Measurements from ENCODE around the gene PHACTR4.
A peak's percentile ranks its signal among the peaks of the same experiment; 100 is the strongest.
"Not testable (repeated sequence)": the region's sequence is repeated elsewhere in the genome, so short reads cannot be mapped to it uniquely, and the experiment has no call there.

Gene PHACTR4

GRCh38 chr1:28437924-28438699 lies 68.6 kb downstream of the PHACTR4 start:
- Histone ChIP-seq H3K9ac (ENCODE audit: low read depth, low read length) (peak overlapping the region; percentile 10; the same call in 1 of the 2 replicates), H3K4me1 (ENCODE audit: insufficient read depth, low read length) (peaks cover 8% of the 10 kb centered on the region; the same call in 1 of the 2 replicates), H3K36me3 (ENCODE audit: insufficient read depth, low read depth, low read length) (no peaks in the 10 kb centered on the region), H3K4me3 (ENCODE audit: low read length) (no peak overlapping the region), H3K9me3 (ENCODE audit: insufficient read depth, low read depth, low read length) (no peaks in the 10 kb centered on the region), H3K27me3 (ENCODE audit: insufficient read depth, low read length) (no peaks in the 10 kb centered on the region), H3K27ac (ENCODE audit: low read length) (no peak overlapping the region)

- no peaks in the 10 kb centered on the region for H3K9me3 ChIP-seq (ENCODE audit: insufficient read depth, low read depth, low read length)
- H3K36me3 ChIP-seq (ENCODE audit: insufficient read depth, low read depth, low read length) = no peaks in the 10 kb centered on the region
- H3K27ac ChIP-seq (ENCODE audit: low read length) = no peak overlapping the region
- H3K4me1 ChIP-seq (ENCODE audit: insufficient read depth, low read length) = peaks cover 8% of the 10 kb centered on the region; the same call in 1 of the 2 replicates
- H3K27me3 ChIP-seq (ENCODE audit: insufficient read depth, low read length) = no peaks in the 10 kb centered on the region
- H3K9ac ChIP-seq (ENCODE audit: low read depth, low read length) = no peak overlapping the region
- no peak overlapping the region for H3K4me3 ChIP-seq (ENCODE audit: low read length)
Observed at GRCh38 chr1:28439320-28439719, 69.8 kb downstream of the PHACTR4 start.

- H3K9ac ChIP-seq (ENCODE audit: low read depth, low read length) = no peak overlapping the region
- H3K9me3 ChIP-seq (ENCODE audit: insufficient read depth, low read depth, low read length) = no peaks in the 10 kb centered on the region
- H3K4me1 ChIP-seq (ENCODE audit: insufficient read depth, low read length) = peaks cover 8% of the 10 kb centered on the region; the same call in 1 of the 2 replicates
- no peak overlapping the region for H3K27ac ChIP-seq (ENCODE audit: low read length)
- H3K27me3 ChIP-seq (ENCODE audit: insufficient read depth, low read length) = no peaks in the 10 kb centered on the region
- no peaks in the 10 kb centered on the region for H3K36me3 ChIP-seq (ENCODE audit: insufficient read depth, low read depth, low read length)
- no peak overlapping the region for H3K4me3 ChIP-seq (ENCODE audit: low read length)
Observed at GRCh38 chr1:28441674-28442073, 72.1 kb downstream of the PHACTR4 start.

- Histone ChIP-seq H3K4me3 (ENCODE audit: low read length) (no peak overlapping the region), H3K27ac (ENCODE audit: low read length) (no peak overlapping the region), H3K27me3 (ENCODE audit: insufficient read depth, low read length) (no peaks in the 10 kb centered on the region), H3K9ac (ENCODE audit: low read depth, low read length) (no peak overlapping the region), H3K9me3 (ENCODE audit: insufficient read depth, low read depth, low read length) (no peaks in the 10 kb centered on the region), H3K36me3 (ENCODE audit: insufficient read depth, low read depth, low read length) (no peaks in the 10 kb centered on the region), H3K4me1 (ENCODE audit: insufficient read depth, low read length) (no peaks in the 10 kb centered on the region)
Observed at GRCh38 chr1:28443550-28443949, 74.0 kb downstream of the PHACTR4 start.

- Histone ChIP-seq H3K27me3 (ENCODE audit: insufficient read depth, low read length) (no peaks in the 10 kb centered on the region), H3K9ac (ENCODE audit: low read depth, low read length) (no peak overlapping the region), H3K27ac (ENCODE audit: low read length) (no peak overlapping the region), H3K36me3 (ENCODE audit: insufficient read depth, low read depth, low read length) (no peaks in the 10 kb centered on the region), H3K9me3 (ENCODE audit: insufficient read depth, low read depth, low read length) (no peaks in the 10 kb centered on the region), H3K4me1 (ENCODE audit: insufficient read depth, low read length) (no peaks in the 10 kb centered on the region), H3K4me3 (ENCODE audit: low read length) (no peak overlapping the region)
Observed at GRCh38 chr1:28447679-28448078, 78.1 kb downstream of the PHACTR4 start.

- not testable (repeated sequence) for H3K27ac ChIP-seq (ENCODE audit: low read length); H3K9ac ChIP-seq (ENCODE audit: low read depth, low read length); H3K27me3 ChIP-seq (ENCODE audit: insufficient read depth, low read length); H3K36me3 ChIP-seq (ENCODE audit: insufficient read depth, low read depth, low read length); H3K9me3 ChIP-seq (ENCODE audit: insufficient read depth, low read depth, low read length); H3K4me1 ChIP-seq (ENCODE audit: insufficient read depth, low read length); H3K4me3 ChIP-seq (ENCODE audit: low read length)
Observed at GRCh38 chr1:28448094-28448611, 78.6 kb downstream of the PHACTR4 start.

GRCh38 chr1:28449904-28450303 lies 80.4 kb downstream of the PHACTR4 start:
- Histone ChIP-seq H3K9me3 (ENCODE audit: insufficient read depth, low read depth, low read length) (no peaks in the 10 kb centered on the region), H3K9ac (ENCODE audit: low read depth, low read length) (no peak overlapping the region), H3K27ac (ENCODE audit: low read length) (no peak overlapping the region), H3K36me3 (ENCODE audit: insufficient read depth, low read depth, low read length) (0 out of 2 replicates have a peak, but pooled peaks cover 7% of the 10 kb centered on the region), H3K4me1 (ENCODE audit: insufficient read depth, low read length) (no peaks in the 10 kb centered on the region), H3K27me3 (ENCODE audit: insufficient read depth, low read length) (no peaks in the 10 kb centered on the region), H3K4me3 (ENCODE audit: low read length) (no peak overlapping the region)

GRCh38 chr1:28450561-28450960 lies 81.0 kb downstream of the PHACTR4 start:
- Histone ChIP-seq H3K27ac (ENCODE audit: low read length) (no peak overlapping the region), H3K4me1 (ENCODE audit: insufficient read depth, low read length) (peaks cover 2% of the 10 kb centered on the region; the same call in 1 of the 2 replicates), H3K27me3 (ENCODE audit: insufficient read depth, low read length) (no peaks in the 10 kb centered on the region), H3K9me3 (ENCODE audit: insufficient read depth, low read depth, low read length) (no peaks in the 10 kb centered on the region), H3K36me3 (ENCODE audit: insufficient read depth, low read depth, low read length) (0 out of 2 replicates have a peak, but pooled peaks cover 7% of the 10 kb centered on the region), H3K4me3 (ENCODE audit: low read length) (no peak overlapping the region), H3K9ac (ENCODE audit: low read depth, low read length) (no peak overlapping the region)

- H3K9me3 ChIP-seq (ENCODE audit: insufficient read depth, low read depth, low read length) = no peaks in the 10 kb centered on the region
- H3K27ac ChIP-seq (ENCODE audit: low read length) = no peak overlapping the region
- peaks cover 3% of the 10 kb centered on the region; the same call in 1 of the 2 replicates for H3K4me1 ChIP-seq (ENCODE audit: insufficient read depth, low read length)
- no peaks in the 10 kb centered on the region for H3K27me3 ChIP-seq (ENCODE audit: insufficient read depth, low read length)
- no peak overlapping the region for H3K9ac ChIP-seq (ENCODE audit: low read depth, low read length)
- 0 out of 2 replicates have a peak, but pooled peaks cover 7% of the 10 kb centered on the region for H3K36me3 ChIP-seq (ENCODE audit: insufficient read depth, low read depth, low read length)
- no peak overlapping the region for H3K4me3 ChIP-seq (ENCODE audit: low read length)
Observed at GRCh38 chr1:28451011-28451410, 81.5 kb downstream of the PHACTR4 start.

GRCh38 chr1:28456078-28456477 lies 86.5 kb downstream of the PHACTR4 start:
- H3K27ac ChIP-seq (ENCODE audit: low read length) = no peak overlapping the region
- H3K9me3 ChIP-seq (ENCODE audit: insufficient read depth, low read depth, low read length) = no peaks in the 10 kb centered on the region
- H3K27me3 ChIP-seq (ENCODE audit: insufficient read depth, low read length) = no peaks in the 10 kb centered on the region
- peaks cover 25% of the 10 kb centered on the region for H3K36me3 ChIP-seq (ENCODE audit: insufficient read depth, low read depth, low read length)
- H3K9ac ChIP-seq (ENCODE audit: low read depth, low read length) = no peak overlapping the region
- peaks cover 3% of the 10 kb centered on the region; the same call in 1 of the 2 replicates for H3K4me1 ChIP-seq (ENCODE audit: insufficient read depth, low read length)
- H3K4me3 ChIP-seq (ENCODE audit: low read length) = no peak overlapping the region

GRCh38 chr1:28457678-28458077 lies 88.1 kb downstream of the PHACTR4 start:
- no peak overlapping the region for H3K4me3 ChIP-seq (ENCODE audit: low read length)
- peaks cover 3% of the 10 kb centered on the region; the same call in 1 of the 2 replicates for H3K4me1 ChIP-seq (ENCODE audit: insufficient read depth, low read length)

More at GRCh38 chr1:28457678-28458077, 88.1 kb downstream of the PHACTR4 start:
- Histone ChIP-seq H3K36me3 (ENCODE audit: insufficient read depth, low read depth, low read length) (peaks cover 33% of the 10 kb centered on the region), H3K9me3 (ENCODE audit: insufficient read depth, low read depth, low read length) (no peaks in the 10 kb centered on the region), H3K27me3 (ENCODE audit: insufficient read depth, low read length) (no peaks in the 10 kb centered on the region), H3K9ac (ENCODE audit: low read depth, low read length) (no peak overlapping the region), H3K27ac (ENCODE audit: low read length) (no peak overlapping the region)

All from iPS-20b (cell line).